SK-N-SH (cell line): Measurements from ENCODE around the gene MID1IP1. TPM values are rescaled to one million over a fixed set of nuclear protein-coding genes. Genes with fewer than 3 reads are reported as not detected.

Source experiments
- CTCF ChIA-PET: fragments of 300-600, 350-600 bp; formaldehyde crosslinking; extraction: SDS; loops from one replicate; lab custom pipeline; 2021; lab: Yijun Ruan, JAX
- POLR2A ChIA-PET: fragments of 350-600 bp; sonication (Branson Sonifier 250); formaldehyde crosslinking; extraction: SDS; loops from one replicate; lab custom pipeline; 2020; ENCODE audit warnings: antibody characterized with exemption, inconsistent platforms; lab: Yijun Ruan, JAX
- DNase-seq: peaks from one replicate; pipeline ENCODE4 v3.0.0; 2012
- H2AFZ ChIP-seq: fragments of 200-600 bp; sonication (generic); 2 replicates; pipeline ENCODE4 v1.8.1; 2016; ENCODE audit warnings: antibody characterized with exemption, mild to moderate bottlenecking, low read depth
- H3F3A ChIP-seq: fragments of 200-600 bp; sonication (generic); replicated peaks from 2 replicates; pipeline ENCODE3; 2016; ENCODE audit warnings: antibody characterized with exemption, mild to moderate bottlenecking; ENCODE audit not compliant: insufficient read depth
- H3K27ac ChIP-seq, 2 experiments: fragments of 200-500 bp in 1 of 2; fragments of 200-600 bp in 1 of 2; sonication (Bioruptor generic) in 1 of 2; sonication (generic), shearing (Covaris generic) in 1 of 2; 2 replicates each; pipeline versions ENCODE4 v1.5.1 to v1.6.1; 2014 to 2016; ENCODE audit warnings: low read depth in 2 of 2, inconsistent platforms in 1 of 2, low read length in 1 of 2, mild to moderate bottlenecking in 1 of 2, mixed read lengths in 1 of 2
- H3K27me3 ChIP-seq: fragments of 200-600 bp; sonication (generic), shearing (Covaris generic); 2 replicates; pipeline ENCODE4 v1.6.1; 2016; ENCODE audit warnings: mixed run types; ENCODE audit not compliant: insufficient read depth
- H3K36me3 ChIP-seq, 2 experiments: fragments of 200-500 bp in 1 of 2; fragments of 200-600 bp in 1 of 2; sonication (Bioruptor generic) in 1 of 2; sonication (generic) in 1 of 2; replicated peaks in 1 of 2; 2 replicates each; pipeline versions ENCODE3 to v1.5.1; 2014 to 2016; ENCODE audit warnings: low read length in 1 of 2, mild to moderate bottlenecking in 1 of 2; ENCODE audit not compliant: insufficient read depth in 2 of 2, control insufficient read depth in 1 of 2
- H3K4me1 ChIP-seq, 2 experiments: fragments of 200-500 bp in 1 of 2; fragments of 200-600 bp in 1 of 2; sonication (Bioruptor generic) in 1 of 2; sonication (generic), shearing (Covaris generic) in 1 of 2; 2 replicates each; pipeline versions ENCODE4 v1.5.1 to v1.6.1; 2014 to 2016; ENCODE audit warnings: low read depth in 1 of 2, low read length in 1 of 2, mixed run types in 1 of 2; ENCODE audit not compliant: insufficient read depth in 2 of 2, control insufficient read depth in 1 of 2
- H3K4me2 ChIP-seq: fragments of 200-600 bp; sonication (generic), shearing (Covaris generic); 2 replicates; pipeline ENCODE4 v1.6.1; 2017; ENCODE audit warnings: mixed run types
- H3K4me3 ChIP-seq, 2 experiments: fragments of 200-500 bp in 1 of 2; fragments of 200-600 bp in 1 of 2; sonication (Bioruptor generic) in 1 of 2; sonication (generic), shearing (Covaris generic) in 1 of 2; 2 replicates each; pipeline versions ENCODE4 v1.5.1 to v1.8.1; 2014 to 2016; ENCODE audit warnings: low read depth in 2 of 2, inconsistent platforms in 1 of 2, low read length in 1 of 2, mild to moderate bottlenecking in 1 of 2, mixed read lengths in 1 of 2, moderate library complexity in 1 of 2
- H3K79me2 ChIP-seq: fragments of 200-600 bp; sonication (generic); 2 replicates; pipeline ENCODE4 v1.8.1; 2017; ENCODE audit warnings: mild to moderate bottlenecking; ENCODE audit not compliant: insufficient read depth
- H3K9ac ChIP-seq: fragments of 200-600 bp; sonication (generic); 2 replicates; pipeline ENCODE4 v1.6.1; 2017; ENCODE audit warnings: mixed run types
- H3K9me2 ChIP-seq: fragments of 200-600 bp; sonication (generic); 2 replicates; pipeline ENCODE4 v1.6.1; 2017; ENCODE audit warnings: mixed run types
- H3K9me3 ChIP-seq: fragments of 200-600 bp; sonication (generic); 2 replicates; pipeline ENCODE4 v1.6.1; 2017; ENCODE audit warnings: mixed run types, mild to moderate bottlenecking, moderate library complexity
- H4K20me1 ChIP-seq: fragments of 200-600 bp; sonication (generic); 2 replicates; pipeline ENCODE4 v1.6.1; 2017; ENCODE audit warnings: mild to moderate bottlenecking, mixed run types; ENCODE audit not compliant: insufficient read depth
- CHD2 ChIP-seq: fragments of 150-350 bp; IDR thresholded peaks from 2 replicates; pipeline ENCODE4 v1.6.1; 2018; ENCODE audit warnings: low read length; ENCODE audit not compliant: partially characterized antibody
- CTCF ChIP-seq: fragments of 200-600 bp; sonication (generic); IDR thresholded peaks from 2 replicates; pipeline ENCODE4 v1.6.1; 2017; ENCODE audit warnings: antibody characterized with exemption, mild to moderate bottlenecking, moderate library complexity
- ELF1 ChIP-seq: IDR thresholded peaks from 2 replicates; pipeline ENCODE4 v1.4.0; 2012
- EP300 ChIP-seq, 2 experiments: IDR thresholded peaks; 2 replicates each; pipeline versions ENCODE4 v1.4.0 to v1.6.1; 2012; ENCODE audit warnings: borderline replicate concordance in 1 of 2, low read depth in 1 of 2, low read length in 1 of 2
- FOSL2 ChIP-seq: IDR thresholded peaks from 2 replicates; pipeline ENCODE4 v1.4.0; 2012; ENCODE audit warnings: low read depth, mild to moderate bottlenecking, moderate library complexity, borderline replicate concordance
- FOXJ3 ChIP-seq: sonication (generic); formaldehyde crosslinking; IDR thresholded peaks from 2 replicates; pipeline ENCODE4 v1.5.1; 2020; ENCODE audit warnings: mild to moderate bottlenecking, missing genetic modification reagents
- GABPA ChIP-seq: IDR thresholded peaks from 2 replicates; pipeline ENCODE4 v1.4.0; 2012; ENCODE audit warnings: low read depth, mild to moderate bottlenecking
- JUND ChIP-seq: IDR thresholded peaks from 2 replicates; pipeline ENCODE4 v1.4.0; 2012
- MXI1 ChIP-seq: IDR thresholded peaks from 2 replicates; pipeline ENCODE4 v1.6.1; 2012; ENCODE audit warnings: mild to moderate bottlenecking, low read depth, low read length, improper control_type of control experiment
- NRF1 ChIP-seq: IDR thresholded peaks from 2 replicates; pipeline ENCODE4 v1.6.1; 2012; ENCODE audit warnings: low read depth, mild to moderate bottlenecking, low read length
- POLR2AphosphoS5 ChIP-seq: IDR thresholded peaks from 2 replicates; pipeline ENCODE4 v1.6.1; 2012; ENCODE audit warnings: low read depth, low read length
- RCOR1 ChIP-seq: fragments of 150-350 bp; IDR thresholded peaks from 2 replicates; pipeline ENCODE4 v1.6.1; 2017; ENCODE audit warnings: antibody characterized with exemption, low read length
- RFX5 ChIP-seq: IDR thresholded peaks from 2 replicates; pipeline ENCODE4 v1.6.1; 2012; ENCODE audit warnings: mild to moderate bottlenecking, improper control_type of control experiment, low read length
- SMC3 ChIP-seq: IDR thresholded peaks from 2 replicates; pipeline ENCODE4 v1.6.1; 2012; ENCODE audit warnings: low read depth, low read length, improper control_type of control experiment
- TCF12 ChIP-seq: IDR thresholded peaks from 2 replicates; pipeline ENCODE4 v1.4.0; 2012
- WGBS: methylation state at CpG from one replicate; pipeline ENCODE4 v1.1.6; 2017; ENCODE audit warnings: low lambda C conversion rate; 5-methylcytosine and 5-hydroxymethylcytosine counted together
- polyA plus RNA-seq, 3 experiments: library from polyadenylated mRNA; depleted of rRNA; stranded (reverse); fragments of >200 nt; gene quantifications; 2 replicates each; pipeline ENCODE4 v1.2.3, GENCODE V29; 2012
- TF ChIP-seq, protein P1 (sequence below): IDR thresholded peaks from 2 replicates; pipeline ENCODE4; 2012
- TF ChIP-seq, protein P2 (sequence below): IDR thresholded peaks from 2 replicates; pipeline ENCODE4 v1.6.1; 2012; ENCODE audit warnings: mild to moderate bottlenecking, low read depth, low read length, moderate library complexity
- TF ChIP-seq, protein P3 (sequence below): IDR thresholded peaks from 2 replicates; pipeline ENCODE4 v1.4.0; 2012; ENCODE audit warnings: low read depth, borderline replicate concordance

MID1IP1 gene
- polyA plus RNA-seq, 1 of the 3 experiments (the other 2 are of a cell fraction): 35.4 TPM

- TF ChIP-seq CTCF (no peak), FOSL2 (no peak), POLR2AphosphoS5 (no peak)
These were observed 30.7 kb downstream of the MID1IP1 start (continued) for GRCh38 chrX:38831949-38832348.

- no peaks in the 10 kb centered on the region for H3K36me3 ChIP-seq
- H3F3A ChIP-seq: no peaks in the 10 kb centered on the region
- H3K27ac ChIP-seq: no peak overlapping the region
- no peaks in the 10 kb centered on the region for H3K4me1 ChIP-seq
- no peak overlapping the region for H3K9ac ChIP-seq
- H3K27me3 ChIP-seq: no peaks in the 10 kb centered on the region; the same call in 1 of the 2 replicates
- H3K9me3 ChIP-seq: no peaks in the 10 kb centered on the region
- no peaks in the 10 kb centered on the region for H4K20me1 ChIP-seq
- ChIA-PET CTCF (no interaction called here), POLR2A (no interaction called here)
- H3K4me3 ChIP-seq: no peak overlapping the region
- WGBS: 36% methylated on average over 2 of the region's 2 CpGs
- TF ChIP-seq FOSL2: no peak
- TF ChIP-seq RFX5: no peak
- TF ChIP-seq FOXJ3 (CRISPR knock-in tag): no peak
- TF ChIP-seq GABPA: no peak
- no peak for TF ChIP-seq ELF1
- no peak for TF ChIP-seq RCOR1
- TF ChIP-seq CHD2: no peak
- no peak for TF ChIP-seq JUND
- no peak for TF ChIP-seq CTCF
- TF ChIP-seq TCF12: no peak
- TF ChIP-seq, protein P1, sequence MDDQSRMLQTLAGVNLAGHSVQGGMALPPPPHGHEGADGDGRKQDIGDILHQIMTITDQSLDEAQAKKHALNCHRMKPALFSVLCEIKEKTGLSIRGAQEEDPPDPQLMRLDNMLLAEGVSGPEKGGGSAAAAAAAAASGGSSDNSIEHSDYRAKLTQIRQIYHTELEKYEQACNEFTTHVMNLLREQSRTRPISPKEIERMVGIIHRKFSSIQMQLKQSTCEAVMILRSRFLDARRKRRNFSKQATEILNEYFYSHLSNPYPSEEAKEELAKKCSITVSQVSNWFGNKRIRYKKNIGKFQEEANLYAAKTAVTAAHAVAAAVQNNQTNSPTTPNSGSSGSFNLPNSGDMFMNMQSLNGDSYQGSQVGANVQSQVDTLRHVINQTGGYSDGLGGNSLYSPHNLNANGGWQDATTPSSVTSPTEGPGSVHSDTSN: no peak
- no peak for TF ChIP-seq EP300 (IDR thresholded peaks at IDR 0.05; ENCODE audit: borderline replicate concordance in 1 of 2, low read depth in 1 of 2, low read length in 1 of 2)
- TF ChIP-seq SMC3: no peak
- TF ChIP-seq, protein P2, sequence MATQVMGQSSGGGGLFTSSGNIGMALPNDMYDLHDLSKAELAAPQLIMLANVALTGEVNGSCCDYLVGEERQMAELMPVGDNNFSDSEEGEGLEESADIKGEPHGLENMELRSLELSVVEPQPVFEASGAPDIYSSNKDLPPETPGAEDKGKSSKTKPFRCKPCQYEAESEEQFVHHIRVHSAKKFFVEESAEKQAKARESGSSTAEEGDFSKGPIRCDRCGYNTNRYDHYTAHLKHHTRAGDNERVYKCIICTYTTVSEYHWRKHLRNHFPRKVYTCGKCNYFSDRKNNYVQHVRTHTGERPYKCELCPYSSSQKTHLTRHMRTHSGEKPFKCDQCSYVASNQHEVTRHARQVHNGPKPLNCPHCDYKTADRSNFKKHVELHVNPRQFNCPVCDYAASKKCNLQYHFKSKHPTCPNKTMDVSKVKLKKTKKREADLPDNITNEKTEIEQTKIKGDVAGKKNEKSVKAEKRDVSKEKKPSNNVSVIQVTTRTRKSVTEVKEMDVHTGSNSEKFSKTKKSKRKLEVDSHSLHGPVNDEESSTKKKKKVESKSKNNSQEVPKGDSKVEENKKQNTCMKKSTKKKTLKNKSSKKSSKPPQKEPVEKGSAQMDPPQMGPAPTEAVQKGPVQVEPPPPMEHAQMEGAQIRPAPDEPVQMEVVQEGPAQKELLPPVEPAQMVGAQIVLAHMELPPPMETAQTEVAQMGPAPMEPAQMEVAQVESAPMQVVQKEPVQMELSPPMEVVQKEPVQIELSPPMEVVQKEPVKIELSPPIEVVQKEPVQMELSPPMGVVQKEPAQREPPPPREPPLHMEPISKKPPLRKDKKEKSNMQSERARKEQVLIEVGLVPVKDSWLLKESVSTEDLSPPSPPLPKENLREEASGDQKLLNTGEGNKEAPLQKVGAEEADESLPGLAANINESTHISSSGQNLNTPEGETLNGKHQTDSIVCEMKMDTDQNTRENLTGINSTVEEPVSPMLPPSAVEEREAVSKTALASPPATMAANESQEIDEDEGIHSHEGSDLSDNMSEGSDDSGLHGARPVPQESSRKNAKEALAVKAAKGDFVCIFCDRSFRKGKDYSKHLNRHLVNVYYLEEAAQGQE: no peak
- TF ChIP-seq, protein P3, sequence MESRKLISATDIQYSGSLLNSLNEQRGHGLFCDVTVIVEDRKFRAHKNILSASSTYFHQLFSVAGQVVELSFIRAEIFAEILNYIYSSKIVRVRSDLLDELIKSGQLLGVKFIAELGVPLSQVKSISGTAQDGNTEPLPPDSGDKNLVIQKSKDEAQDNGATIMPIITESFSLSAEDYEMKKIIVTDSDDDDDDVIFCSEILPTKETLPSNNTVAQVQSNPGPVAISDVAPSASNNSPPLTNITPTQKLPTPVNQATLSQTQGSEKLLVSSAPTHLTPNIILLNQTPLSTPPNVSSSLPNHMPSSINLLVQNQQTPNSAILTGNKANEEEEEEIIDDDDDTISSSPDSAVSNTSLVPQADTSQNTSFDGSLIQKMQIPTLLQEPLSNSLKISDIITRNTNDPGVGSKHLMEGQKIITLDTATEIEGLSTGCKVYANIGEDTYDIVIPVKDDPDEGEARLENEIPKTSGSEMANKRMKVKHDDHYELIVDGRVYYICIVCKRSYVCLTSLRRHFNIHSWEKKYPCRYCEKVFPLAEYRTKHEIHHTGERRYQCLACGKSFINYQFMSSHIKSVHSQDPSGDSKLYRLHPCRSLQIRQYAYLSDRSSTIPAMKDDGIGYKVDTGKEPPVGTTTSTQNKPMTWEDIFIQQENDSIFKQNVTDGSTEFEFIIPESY: no peak
- no peak for TF ChIP-seq NRF1
- TF ChIP-seq MXI1: no peak
- H3K9me2 ChIP-seq: no peaks in the 10 kb centered on the region
- no peak overlapping the region for H3K4me2 ChIP-seq
- H3K79me2 ChIP-seq: no peaks in the 10 kb centered on the region
- DNase-seq: no peak
- no peak overlapping the region for H2AFZ ChIP-seq
These were observed 36.1 kb downstream of the MID1IP1 start for GRCh38 chrX:38837389-38837788.
